ENCODE data around the gene VPS41. TPM values are rescaled to one million over a fixed set of nuclear protein-coding genes. Genes with fewer than 3 reads are reported as not detected.

VPS41 gene
- total RNA-seq, 1 donor from 2014 or later: 91.8 TPM

GRCh38 chr7:38893061-38893460 lies 15.9 kb downstream of the VPS41 start:
- ATAC-seq (ENCODE audit: low read depth) (no peak), DNase-seq (no peak)
- H3K27me3 Mint-ChIP-seq: no peaks in the 10 kb centered on the region
- H3K4me1 Mint-ChIP-seq: no peaks in the 10 kb centered on the region
- POLR2A ChIA-PET: no interaction called here
- TF ChIP-seq CTCF (IDR thresholded peaks at IDR 0.05): no peak
- no peak overlapping the region for H3K27ac Mint-ChIP-seq
- no peak overlapping the region for H3K4me3 Mint-ChIP-seq
- H3K9me3 Mint-ChIP-seq: peaks cover 5% of the 10 kb centered on the region
- peaks cover 65% of the 10 kb centered on the region for H3K36me3 Mint-ChIP-seq (ENCODE audit: low read depth)
- intact Hi-C loops (cut with micrococcal nuclease): no loop called here
- CTCF ChIA-PET: no interaction called here

GRCh38 chr7:38890597-38890996 lies 18.4 kb downstream of the VPS41 start:
- Mint-ChIP-seq H3K4me3 (no peak overlapping the region), H3K27me3 (no peaks in the 10 kb centered on the region), H3K27ac (no peak overlapping the region)

GRCh38 chr7:38889872-38890432 lies 19.0 kb downstream of the VPS41 start:
- POLR2A ChIA-PET: no interaction called here
- no peak for DNase-seq
- intact Hi-C loops (cut with micrococcal nuclease): no loop called here
- Mint-ChIP-seq H3K4me3 (no peak overlapping the region), H3K9me3 (peaks cover 5% of the 10 kb centered on the region), H3K4me1 (peaks cover 2% of the 10 kb centered on the region), H3K27ac (no peak overlapping the region), H3K36me3 (ENCODE audit: low read depth) (peaks cover 59% of the 10 kb centered on the region), H3K27me3 (no peaks in the 10 kb centered on the region)
- no peak for ATAC-seq (ENCODE audit: low read depth)
- CTCF ChIA-PET: no interaction called here
- TF ChIP-seq CTCF (IDR thresholded peaks at IDR 0.05): no peak

More at GRCh38 chr7:38890597-38890996, 18.4 kb downstream of the VPS41 start:
- intact Hi-C loops (cut with micrococcal nuclease): no loop called here
- ATAC-seq (ENCODE audit: low read depth): no peak
- ChIA-PET CTCF (no interaction called here), POLR2A (no interaction called here)
- Mint-ChIP-seq H3K9me3 (peaks cover 5% of the 10 kb centered on the region), H3K36me3 (ENCODE audit: low read depth) (peaks cover 60% of the 10 kb centered on the region), H3K4me1 (peaks cover 2% of the 10 kb centered on the region)
- TF ChIP-seq CTCF (IDR thresholded peaks at IDR 0.05): no peak
- no peak for DNase-seq

- H3K4me3 Mint-ChIP-seq: no peak overlapping the region
- no peak overlapping the region for H3K27ac Mint-ChIP-seq
- peaks cover 2% of the 10 kb centered on the region for H3K4me1 Mint-ChIP-seq
- TF ChIP-seq CTCF (IDR thresholded peaks at IDR 0.05): no peak
- peaks cover 52% of the 10 kb centered on the region for H3K36me3 Mint-ChIP-seq (ENCODE audit: low read depth)
- no peaks in the 10 kb centered on the region for H3K27me3 Mint-ChIP-seq
- peaks cover 5% of the 10 kb centered on the region for H3K9me3 Mint-ChIP-seq
- ATAC-seq (ENCODE audit: low read depth) (no peak), DNase-seq (no peak)
- ChIA-PET CTCF (no interaction called here), POLR2A (no interaction called here)
- intact Hi-C loops (cut with micrococcal nuclease): no loop called here
Observed at GRCh38 chr7:38889079-38889478, 19.9 kb downstream of the VPS41 start.

GRCh38 chr7:38886265-38886664 lies 22.7 kb downstream of the VPS41 start:
- TF ChIP-seq CTCF (IDR thresholded peaks at IDR 0.05): no peak
- ChIA-PET POLR2A (no interaction called here), CTCF (no interaction called here)
- Mint-ChIP-seq H3K36me3 (ENCODE audit: low read depth) (peaks cover 47% of the 10 kb centered on the region), H3K27me3 (no peaks in the 10 kb centered on the region), H3K27ac (no peak overlapping the region), H3K9me3 (peaks cover 5% of the 10 kb centered on the region), H3K4me1 (peaks cover 8% of the 10 kb centered on the region), H3K4me3 (no peak overlapping the region)
- intact Hi-C loops (cut with micrococcal nuclease): no loop called here
- no peak for ATAC-seq (ENCODE audit: low read depth)
- no peak for DNase-seq

All from activated B cell treated with CpG ODN at 0.5 μM for 24 hours (primary cell).